GM13976 (cell line): ENCODE results near the gene TOB1.

ENCODE experiments used
- DNase-seq: peaks from one replicate; pipeline ENCODE4 v3.0.0; 2012; ENCODE audit warnings: low spot score
- in situ Hi-C: fragments of 300-500 bp; cut with MboI; formaldehyde crosslinking; loops from one replicate; pipeline ENCODE4 v1.12.0; 2022; ENCODE audit warnings: low sequenced_read_pairs, mixed read lengths, inconsistent platforms; ENCODE audit not compliant: unreplicated experiment
- TF ChIP-seq, protein P1 (sequence below): IDR thresholded peaks from 2 replicates; pipeline ENCODE4 v1.5.1; 2012; ENCODE audit warnings: borderline replicate concordance, mild to moderate bottlenecking; ENCODE audit not compliant: insufficient read depth; ENCODE audit errors: extremely low read depth, missing control alignments, control extremely low read depth

The TOB1 gene

DNA sequence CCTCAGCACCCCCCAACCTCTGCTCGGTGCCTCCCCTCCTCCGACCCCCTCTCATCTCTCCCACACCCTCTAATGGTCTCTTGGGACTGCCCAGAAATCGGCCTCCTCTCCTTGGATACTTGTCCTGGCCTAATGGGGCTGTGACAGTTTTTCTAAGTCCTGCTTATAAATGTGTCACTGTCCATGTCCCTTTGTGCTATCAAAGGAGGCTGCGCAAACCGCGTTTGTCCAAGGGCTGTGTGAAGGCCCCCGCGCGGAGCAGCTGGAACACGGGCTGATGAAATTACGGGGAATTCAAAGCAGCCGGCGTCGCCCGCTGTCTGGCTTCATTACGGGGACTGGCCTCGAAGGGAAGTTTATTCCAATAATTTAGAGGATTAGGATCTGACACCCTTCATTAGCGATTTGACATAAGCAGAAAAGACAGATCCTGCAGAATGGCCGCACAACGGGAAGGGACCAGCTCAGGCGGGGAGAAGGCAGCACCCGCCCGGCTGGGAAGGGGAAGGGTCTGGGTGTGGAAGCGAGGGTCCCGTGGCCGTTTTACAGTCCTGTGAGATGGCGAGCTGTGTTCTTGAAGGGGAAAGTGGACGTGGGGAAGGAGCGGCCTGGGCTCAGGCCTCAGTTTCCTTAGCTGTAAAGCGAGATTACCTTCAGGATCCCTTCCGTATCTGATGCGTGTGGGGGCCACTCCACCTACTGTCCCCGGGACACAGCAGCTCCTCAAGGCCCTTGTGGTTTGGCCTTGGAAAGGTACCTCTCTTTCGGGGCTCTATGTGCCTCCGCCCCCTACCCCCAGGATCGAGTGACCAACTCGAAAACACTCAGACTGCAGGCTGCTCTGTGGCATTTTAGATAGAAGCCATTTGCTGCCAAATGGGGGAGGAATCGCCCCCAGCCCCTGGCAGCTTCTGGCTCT is 32.4 kb downstream of the TOB1 start:
- DNase-seq = no peak
- TF ChIP-seq, protein P1, sequence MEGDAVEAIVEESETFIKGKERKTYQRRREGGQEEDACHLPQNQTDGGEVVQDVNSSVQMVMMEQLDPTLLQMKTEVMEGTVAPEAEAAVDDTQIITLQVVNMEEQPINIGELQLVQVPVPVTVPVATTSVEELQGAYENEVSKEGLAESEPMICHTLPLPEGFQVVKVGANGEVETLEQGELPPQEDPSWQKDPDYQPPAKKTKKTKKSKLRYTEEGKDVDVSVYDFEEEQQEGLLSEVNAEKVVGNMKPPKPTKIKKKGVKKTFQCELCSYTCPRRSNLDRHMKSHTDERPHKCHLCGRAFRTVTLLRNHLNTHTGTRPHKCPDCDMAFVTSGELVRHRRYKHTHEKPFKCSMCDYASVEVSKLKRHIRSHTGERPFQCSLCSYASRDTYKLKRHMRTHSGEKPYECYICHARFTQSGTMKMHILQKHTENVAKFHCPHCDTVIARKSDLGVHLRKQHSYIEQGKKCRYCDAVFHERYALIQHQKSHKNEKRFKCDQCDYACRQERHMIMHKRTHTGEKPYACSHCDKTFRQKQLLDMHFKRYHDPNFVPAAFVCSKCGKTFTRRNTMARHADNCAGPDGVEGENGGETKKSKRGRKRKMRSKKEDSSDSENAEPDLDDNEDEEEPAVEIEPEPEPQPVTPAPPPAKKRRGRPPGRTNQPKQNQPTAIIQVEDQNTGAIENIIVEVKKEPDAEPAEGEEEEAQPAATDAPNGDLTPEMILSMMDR = no peak
- in situ Hi-C loops = loop anchor here (10.0 kb wide), 1 partner anchor 289 kb away; the partner anchor contains the start of gene SPATA20

DNA sequence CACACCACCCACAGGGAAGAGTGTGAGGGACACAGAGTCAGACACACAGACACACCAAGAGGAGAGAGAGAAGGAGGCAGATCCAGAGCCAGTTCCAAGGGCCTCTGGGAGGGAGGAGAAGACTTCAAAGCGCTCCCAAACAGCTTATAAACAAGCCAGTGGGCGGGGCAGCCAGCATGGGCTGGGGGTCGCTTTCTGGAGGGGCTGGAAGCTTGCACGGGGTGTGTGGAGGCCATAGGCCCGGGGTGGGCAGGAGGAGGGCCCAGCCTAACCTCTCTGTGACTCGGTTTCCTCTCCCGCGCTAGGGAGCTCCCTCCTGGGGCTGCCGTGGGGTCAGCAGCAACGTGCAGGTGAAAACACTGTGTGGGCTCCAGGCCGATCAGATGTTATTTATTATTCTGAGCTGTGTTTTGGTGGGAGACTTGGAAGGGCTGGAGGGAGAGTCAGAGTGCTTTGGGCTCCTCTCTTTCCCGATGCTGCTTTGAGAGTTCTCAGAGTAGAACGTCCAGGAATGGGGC is 33.2 kb downstream of the TOB1 start:
- TF ChIP-seq, protein P1 = no peak
- in situ Hi-C loops = loop anchor here (10.0 kb wide), 1 partner anchor 288 kb away; the partner anchor contains the start of gene SPATA20
- DNase-seq = no peak

DNA sequence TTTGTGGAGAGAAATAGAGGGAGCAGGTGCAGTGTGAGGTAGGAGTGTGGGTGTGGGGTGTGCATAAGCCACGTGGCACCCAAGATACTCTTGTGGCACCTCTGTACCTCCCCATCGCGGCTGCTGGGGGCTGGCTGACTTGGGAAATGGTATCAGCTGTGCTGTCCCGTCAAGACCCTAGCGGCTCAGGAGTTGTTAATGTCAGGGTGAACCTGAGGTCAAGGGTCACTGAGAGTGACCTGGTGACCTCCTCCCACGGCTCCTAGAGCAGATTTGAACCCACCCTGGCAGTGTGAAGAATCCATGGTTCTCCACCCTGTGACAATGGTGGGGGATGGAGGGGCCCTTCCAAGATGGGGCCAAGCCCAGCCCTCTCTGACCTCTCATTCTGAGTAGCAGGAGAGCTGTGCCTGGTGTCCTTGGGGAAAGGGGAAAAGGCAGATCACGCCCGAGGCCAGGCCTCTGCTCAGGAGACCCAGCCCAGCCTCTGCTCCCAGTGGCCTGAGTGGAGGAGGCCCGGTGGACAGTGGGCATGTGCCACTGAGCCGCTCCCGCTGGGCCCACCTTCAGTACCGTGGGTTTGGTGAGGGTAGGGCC is 33.8 kb downstream of the TOB1 start:
- no peak for DNase-seq
- TF ChIP-seq, protein P1 = no peak
- in situ Hi-C loops = loop anchor here (10.0 kb wide), 1 partner anchor 288 kb away; the partner anchor contains the start of gene SPATA20

DNA sequence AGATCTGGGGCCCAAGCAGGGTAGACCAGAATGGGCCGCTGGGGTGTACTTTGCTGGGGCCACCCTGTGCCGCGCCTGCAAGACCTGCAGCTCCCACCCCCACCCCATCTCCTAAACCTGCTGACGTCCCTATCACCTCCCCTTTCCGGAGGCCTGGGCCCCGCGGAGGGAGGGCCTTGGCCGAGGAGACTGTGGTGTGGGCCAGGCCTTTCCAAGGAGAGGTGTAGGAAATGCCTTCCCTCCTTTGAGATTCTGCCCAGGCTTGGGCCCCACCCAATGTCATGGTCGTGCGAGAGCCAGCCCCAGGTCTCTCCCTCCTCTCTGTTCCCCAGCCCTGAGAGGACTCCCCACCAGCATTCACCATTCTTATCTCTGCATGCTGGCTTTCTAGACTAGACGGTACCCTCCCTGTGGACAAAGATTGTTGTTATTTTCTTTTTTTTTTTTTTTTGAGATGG is 34.7 kb downstream of the TOB1 start:
- TF ChIP-seq, protein P1 = no peak
- DNase-seq = no peak
- in situ Hi-C loops = loop anchor here (10.0 kb wide), 1 partner anchor 287 kb away; the partner anchor contains the start of gene SPATA20

DNA sequence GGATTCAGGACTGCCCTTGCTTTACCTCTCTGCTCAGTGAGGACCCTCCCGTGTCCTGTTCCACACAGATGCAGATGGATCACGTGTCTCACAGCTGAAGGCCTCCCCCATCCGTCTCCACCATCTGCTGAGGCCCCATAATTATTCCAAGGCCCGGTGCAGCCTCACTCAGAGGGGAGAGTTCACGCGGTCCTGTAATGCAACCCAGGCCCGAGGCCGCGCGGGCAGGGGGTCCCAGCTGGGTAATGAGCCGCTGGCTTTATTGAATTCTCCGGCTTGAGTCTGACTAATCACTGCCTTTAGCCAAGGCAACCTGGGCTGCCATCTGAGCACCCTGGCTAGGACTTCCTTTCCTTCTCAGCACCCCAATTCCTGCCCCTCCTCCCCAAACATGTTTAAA is 35.2 kb downstream of the TOB1 start:
- no peak for DNase-seq
- TF ChIP-seq, protein P1 = no peak
- in situ Hi-C loops = loop anchor here (10.0 kb wide), 1 partner anchor 286 kb away; the partner anchor contains the start of gene SPATA20

DNA sequence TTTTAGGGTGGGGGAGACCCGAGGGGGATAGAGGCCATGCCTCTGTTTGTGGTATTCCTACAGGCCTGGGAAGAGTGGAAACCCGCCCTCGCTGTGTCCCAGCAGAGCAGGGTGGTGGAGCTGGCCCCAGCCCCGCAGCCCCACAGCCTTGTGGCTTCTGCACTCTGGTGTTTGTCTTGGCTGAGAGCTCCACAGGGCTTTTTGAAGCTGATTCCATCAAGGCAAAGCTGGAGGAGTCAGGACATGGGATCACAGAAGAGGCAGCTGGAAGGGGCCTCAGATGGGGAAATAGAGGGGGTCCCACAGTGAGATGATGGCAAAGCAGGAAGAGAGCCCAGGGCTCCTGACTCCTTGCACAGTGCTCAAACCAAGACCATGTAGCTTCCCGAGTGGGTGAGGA is 35.8 kb downstream of the TOB1 start:
- DNase-seq = no peak
- TF ChIP-seq, protein P1 = no peak
- in situ Hi-C loops = loop anchor here (10.0 kb wide), 1 partner anchor 286 kb away; the partner anchor contains the start of gene SPATA20
